Smooth muscle cell (in vitro differentiated cells): Measurements from ENCODE around the gene ZBTB20. TPM values are rescaled to one million over a fixed set of nuclear protein-coding genes. Genes with fewer than 3 reads are reported as not detected.

Experiments
- DNase-seq: peaks from one replicate; lab custom pipeline; 2025; ENCODE audit not compliant: unreplicated experiment; lab: John Stamatoyannopoulos, UW
- H2AFZ ChIP-seq: fragments of 200-600 bp; sonication (generic); 2 replicates; pipeline ENCODE4 v1.6.0; 2016; ENCODE audit warnings: antibody characterized with exemption, low read depth, mild to moderate bottlenecking
- H3F3A ChIP-seq: fragments of 200-600 bp; sonication (generic); 2 replicates; pipeline ENCODE4 v1.6.0; 2017; ENCODE audit warnings: antibody characterized with exemption, low read depth
- H3K27ac ChIP-seq: fragments of 200-600 bp; sonication (generic); 2 replicates; pipeline ENCODE4 v1.5.1; 2016; ENCODE audit warnings: low read depth, mild to moderate bottlenecking
- H3K27me3 ChIP-seq: fragments of 200-600 bp; sonication (generic); 2 replicates; pipeline ENCODE4 v1.6.1; 2016; ENCODE audit warnings: low read depth, mild to moderate bottlenecking
- H3K36me3 ChIP-seq: fragments of 200-600 bp; sonication (generic); 2 replicates; pipeline ENCODE4 v1.5.1; 2016; ENCODE audit warnings: low read depth
- H3K4me1 ChIP-seq: fragments of 200-600 bp; sonication (generic); 2 replicates; pipeline ENCODE4 v1.5.1; 2016; ENCODE audit warnings: low read depth
- H3K4me2 ChIP-seq: fragments of 200-600 bp; sonication (generic); 2 replicates; pipeline ENCODE4 v1.6.0; 2016; ENCODE audit warnings: mild to moderate bottlenecking
- H3K4me3 ChIP-seq: fragments of 200-600 bp; sonication (generic); 2 replicates; pipeline ENCODE4 v1.5.1; 2016; ENCODE audit warnings: mild to moderate bottlenecking
- H3K79me2 ChIP-seq: fragments of 200-600 bp; sonication (generic); 2 replicates; pipeline ENCODE4 v1.6.0; 2016; ENCODE audit warnings: low read depth, mild to moderate bottlenecking
- H3K9ac ChIP-seq: fragments of 200-600 bp; sonication (generic); 2 replicates; pipeline ENCODE4 v1.6.0; 2016; ENCODE audit warnings: low read depth
- H3K9me3 ChIP-seq: fragments of 200-600 bp; sonication (generic); replicated peaks from 2 replicates; pipeline ENCODE4 v1.5.1; 2016; ENCODE audit warnings: low read depth
- H4K20me1 ChIP-seq: fragments of 200-600 bp; sonication (generic); 2 replicates; pipeline ENCODE4 v1.6.0; 2016; ENCODE audit warnings: low read depth
- CTCF ChIP-seq: fragments of 200-600 bp; sonication (generic); IDR thresholded peaks from 2 replicates; pipeline ENCODE4 v1.5.1; 2017; ENCODE audit warnings: borderline replicate concordance, mild to moderate bottlenecking, antibody characterized with exemption; ENCODE audit not compliant: insufficient read depth, poor library complexity, severe bottlenecking
- WGBS: methylation state at CpG from one replicate; pipeline ENCODE4 v1.1.7; 2016; ENCODE audit warnings: low lambda C conversion rate; 5-methylcytosine and 5-hydroxymethylcytosine counted together
- polyA plus RNA-seq: library from polyadenylated mRNA; unstranded; fragments of >200 nt; fragmentation: Nextera tagmentation; extraction: Ambion mirVana; gene quantifications from 2 replicates; pipeline ENCODE4 v1.2.1, GENCODE V29; 2016
- total RNA-seq: library from RNA; depleted of rRNA; stranded (reverse); fragments of >200 nt; gene quantifications from 2 replicates; pipeline ENCODE4 v1.2.3, GENCODE V29; 2014

Gene ZBTB20
- total and polyA plus RNA-seq, 2 experiments from 2014 or later = 4.9 to 6.8 TPM

GRCh38 chr3:114714957-114715460, 432.1 kb downstream of the ZBTB20 start:
- Histone ChIP-seq H3K79me2 (no peaks in the 10 kb centered on the region), H3K27ac (no peak overlapping the region), H3K27me3 (no peaks in the 10 kb centered on the region), H3K4me3 (no peak overlapping the region), H4K20me1 (no peaks in the 10 kb centered on the region), H3K4me1 (no peaks in the 10 kb centered on the region), H3K36me3 (no peaks in the 10 kb centered on the region), H3F3A (no peaks in the 10 kb centered on the region), H2AFZ (no peak overlapping the region), H3K9ac (no peak overlapping the region), H3K4me2 (no peak overlapping the region), H3K9me3 (no peaks in the 10 kb centered on the region)
- DNase-seq = no peak
- no peak for TF ChIP-seq CTCF
- WGBS = 87% methylated on average over 7 of the region's 7 CpGs

GRCh38 chr3:114714237-114714636, 432.9 kb downstream of the ZBTB20 start:
- Histone ChIP-seq H3K4me3 (no peak overlapping the region), H3F3A (no peaks in the 10 kb centered on the region), H4K20me1 (no peaks in the 10 kb centered on the region), H3K79me2 (no peaks in the 10 kb centered on the region), H3K27ac (no peak overlapping the region), H2AFZ (no peak overlapping the region), H3K36me3 (no peaks in the 10 kb centered on the region), H3K4me1 (no peaks in the 10 kb centered on the region), H3K9ac (no peak overlapping the region), H3K9me3 (no peaks in the 10 kb centered on the region), H3K27me3 (no peaks in the 10 kb centered on the region), H3K4me2 (no peak overlapping the region)
- 91% methylated on average over 2 of the region's 2 CpGs for WGBS
- DNase-seq = no peak
- no peak for TF ChIP-seq CTCF

GRCh38 chr3:114712728-114713492, 434.2 kb downstream of the ZBTB20 start:
- Histone ChIP-seq H3F3A (no peaks in the 10 kb centered on the region), H3K79me2 (no peaks in the 10 kb centered on the region), H3K27me3 (no peaks in the 10 kb centered on the region), H3K4me3 (no peak overlapping the region), H2AFZ (no peak overlapping the region), H4K20me1 (no peaks in the 10 kb centered on the region), H3K36me3 (no peaks in the 10 kb centered on the region), H3K4me1 (no peaks in the 10 kb centered on the region), H3K9me3 (no peaks in the 10 kb centered on the region), H3K4me2 (no peak overlapping the region), H3K9ac (no peak overlapping the region), H3K27ac (no peak overlapping the region)
- DNase-seq = no peak
- no peak for TF ChIP-seq CTCF
- WGBS = 92% methylated on average over 9 of the region's 9 CpGs
